ENCODE measurements around the gene TUBA3E.
"Not testable (repeated sequence)": the region's sequence is repeated elsewhere in the genome, so short reads cannot be mapped to it uniquely, and the experiment has no call there.

The TUBA3E gene

DNA sequence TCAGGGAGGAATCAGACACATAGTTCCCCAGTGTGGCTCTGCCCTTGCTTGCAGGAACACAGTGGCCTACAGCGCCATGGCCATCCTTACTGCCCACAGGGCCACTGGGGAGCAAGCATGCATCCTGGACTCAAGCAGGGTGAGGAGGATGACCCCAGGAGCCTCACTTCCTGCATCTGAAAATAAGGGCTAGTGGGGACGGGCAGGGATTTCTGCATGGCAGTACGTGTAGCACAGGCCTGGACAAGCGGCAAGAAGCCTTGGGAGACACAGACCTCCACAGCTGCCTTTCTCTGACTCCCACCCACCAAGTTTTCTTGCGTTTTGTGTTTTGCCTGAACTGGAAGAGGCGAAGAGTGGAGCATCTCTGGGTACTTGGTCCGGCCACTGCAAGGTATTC is 35.8 kb downstream of the TUBA3E start:
- DNase-seq (ENCODE audit: low spot score), result not testable (repeated sequence)

- DNase-seq (ENCODE audit: low spot score), result not testable (repeated sequence)
Observed at GRCh38 chr2:130160838-130161705, 37.2 kb downstream of the TUBA3E start.

GRCh38 chr2:130160131-130160530 is 38.1 kb downstream of the TUBA3E start:
- no peak for DNase-seq (ENCODE audit: low spot score)

DNA sequence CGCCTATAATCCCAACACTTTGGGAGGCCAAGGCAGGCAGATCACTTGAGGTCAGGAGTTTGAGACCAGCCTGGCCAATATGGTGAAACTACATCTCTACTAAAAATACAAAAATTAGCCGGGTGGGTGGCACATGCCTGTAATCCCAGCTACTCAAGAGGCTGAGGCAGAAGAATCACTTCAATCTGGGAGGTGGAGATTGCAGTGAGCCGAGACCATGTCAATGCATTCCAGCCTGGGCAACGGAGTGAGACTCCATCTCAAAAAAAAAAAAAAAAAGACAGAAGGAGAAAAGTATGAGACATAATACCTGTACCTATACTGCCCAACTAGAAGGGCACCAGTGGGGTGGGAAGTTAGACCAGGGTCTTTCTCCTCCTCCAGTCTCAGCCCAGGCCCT is 38.9 kb downstream of the TUBA3E start:
- DNase-seq (ENCODE audit: low spot score), result not testable (repeated sequence)

DNA sequence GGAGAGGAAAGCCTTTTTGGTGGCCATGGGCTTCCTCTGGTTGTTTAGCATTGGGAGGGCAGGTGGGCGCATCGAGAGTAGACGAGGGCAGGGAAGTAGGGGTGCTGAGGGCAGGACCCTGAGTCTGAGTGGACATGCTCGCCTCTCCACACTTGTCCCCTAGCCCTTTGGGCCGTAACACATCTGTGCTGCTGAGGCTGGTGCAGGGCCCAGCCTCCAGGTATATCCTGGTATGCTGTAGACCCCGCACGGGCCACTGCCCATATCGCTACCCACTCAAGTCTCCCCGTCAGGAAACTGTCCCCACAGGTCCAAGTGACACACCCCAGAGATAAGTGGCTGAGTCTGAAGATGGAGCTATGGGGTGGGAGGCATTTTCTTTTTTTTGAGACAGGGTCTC is 39.6 kb downstream of the TUBA3E start:
- no peak for DNase-seq (ENCODE audit: low spot score)

- not testable (repeated sequence) for DNase-seq (ENCODE audit: low spot score)
Observed at GRCh38 chr2:130157825-130158514, 40.3 kb downstream of the TUBA3E start.

DNA sequence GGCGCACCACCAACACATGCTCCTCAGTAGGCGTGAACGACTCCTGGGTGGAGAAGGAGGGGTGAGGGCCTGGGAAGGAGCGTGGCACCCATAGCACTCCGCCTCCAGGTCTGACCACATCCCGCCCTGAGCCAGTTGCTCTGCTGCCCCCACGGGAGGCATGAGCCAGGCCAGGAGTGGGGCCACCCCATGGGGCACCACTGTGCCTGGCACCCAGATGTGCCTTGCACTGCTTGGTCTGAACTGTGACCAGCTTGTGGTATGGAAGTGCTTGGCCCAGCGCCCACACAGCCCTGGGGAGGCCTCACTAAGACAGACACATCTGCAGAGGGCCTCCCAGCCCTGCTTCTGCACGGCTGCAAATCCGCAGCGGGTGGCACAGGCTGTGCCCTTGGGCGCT is 40.9 kb downstream of the TUBA3E start:
- not testable (repeated sequence) for DNase-seq (ENCODE audit: low spot score)

GRCh38 chr2:130156624-130157004 is 41.6 kb downstream of the TUBA3E start:
- no peak for DNase-seq (ENCODE audit: low spot score)

- peak; percentile 31 for DNase-seq (ENCODE audit: low spot score)
Observed at GRCh38 chr2:130155956-130156623, 42.1 kb downstream of the TUBA3E start.

GRCh38 chr2:130154773-130155765 is 43.2 kb downstream of the TUBA3E start:
- no peak for DNase-seq (ENCODE audit: low spot score)

DNA sequence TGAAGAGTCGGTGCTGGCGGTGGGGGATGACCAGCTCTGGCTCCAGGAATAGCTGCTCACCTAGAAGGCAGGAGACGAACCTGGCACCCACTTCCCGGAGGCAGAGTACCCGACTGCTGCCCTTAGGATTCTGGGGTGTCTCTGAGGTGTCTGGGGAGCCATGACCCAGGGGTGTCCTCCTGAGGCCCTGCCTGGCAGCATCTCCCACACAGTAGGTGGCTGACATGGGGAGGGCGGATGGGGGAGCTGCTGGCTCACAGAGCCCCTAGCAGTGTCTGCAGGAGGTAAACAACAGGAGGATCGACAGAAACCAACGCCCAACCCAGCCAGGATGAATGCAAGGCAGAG is 43.8 kb downstream of the TUBA3E start:
- DNase-seq (ENCODE audit: low spot score), result not testable (repeated sequence)

GRCh38 chr2:130153721-130154422 is 44.4 kb downstream of the TUBA3E start:
- DNase-seq (ENCODE audit: low spot score), result not testable (repeated sequence)

DNA sequence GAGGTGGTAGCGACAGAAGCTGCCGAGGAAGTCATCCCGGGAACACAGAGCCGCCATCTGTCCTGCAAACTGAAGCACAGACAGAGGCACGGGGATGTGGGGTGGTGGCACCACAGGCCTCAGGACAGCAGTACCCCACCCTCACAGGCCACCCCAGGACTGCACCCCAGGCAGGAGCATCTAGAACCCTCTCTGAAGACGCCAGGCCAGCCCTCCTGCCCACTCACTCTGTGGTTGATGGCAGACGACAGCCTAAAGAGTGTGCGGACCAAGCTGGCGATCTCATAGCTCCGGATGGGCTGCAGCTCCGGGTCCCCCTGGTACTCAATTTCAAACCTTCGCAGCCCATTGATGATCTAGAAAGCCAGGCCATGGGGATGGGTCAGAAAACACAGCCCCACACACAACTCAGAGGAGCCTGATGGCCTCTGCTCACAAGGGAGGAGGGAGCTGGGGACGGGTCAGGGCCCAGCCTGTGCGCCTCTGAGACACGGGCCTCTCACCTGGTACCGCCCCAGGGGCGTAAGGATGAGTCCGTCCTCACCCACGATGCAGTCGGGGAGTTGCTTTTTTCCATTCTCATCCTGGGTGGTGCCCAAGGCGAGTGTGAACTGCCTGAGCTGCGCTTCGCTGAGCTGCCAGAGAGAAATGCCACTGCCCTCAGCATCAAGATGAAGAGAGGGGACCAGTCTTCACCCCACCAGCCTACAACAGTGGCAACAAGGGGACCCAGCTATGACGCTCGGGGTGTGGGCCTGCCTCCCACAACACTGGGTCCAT is 45.2 kb downstream of the TUBA3E start:
- no peak for DNase-seq (ENCODE audit: low spot score)

GRCh38 chr2:130152136-130152815 is 46.0 kb downstream of the TUBA3E start:
- DNase-seq (ENCODE audit: low spot score), result not testable (repeated sequence)

DNA sequence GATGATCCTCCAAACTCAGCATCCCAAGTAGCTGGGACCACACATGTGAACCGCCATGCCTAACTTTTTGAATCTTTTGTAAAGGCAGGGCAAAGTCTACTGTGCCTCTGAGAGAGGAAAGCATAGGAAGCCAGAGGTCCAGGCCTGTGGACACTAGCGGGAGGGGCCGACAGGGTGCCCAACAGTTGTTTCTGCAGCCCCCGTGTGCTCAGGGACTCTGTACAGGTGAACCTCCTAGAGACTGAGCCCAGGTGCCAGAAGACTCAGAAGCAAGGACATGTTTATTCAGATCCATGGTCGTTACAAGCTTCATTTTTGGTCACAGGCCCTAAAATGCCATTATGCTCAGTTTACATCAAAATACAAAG is 47.1 kb downstream of the TUBA3E start:
- not testable (repeated sequence) for DNase-seq (ENCODE audit: low spot score)

GRCh38 chr2:130150181-130151144 is 47.8 kb downstream of the TUBA3E start:
- no peak for DNase-seq (ENCODE audit: low spot score)

DNA sequence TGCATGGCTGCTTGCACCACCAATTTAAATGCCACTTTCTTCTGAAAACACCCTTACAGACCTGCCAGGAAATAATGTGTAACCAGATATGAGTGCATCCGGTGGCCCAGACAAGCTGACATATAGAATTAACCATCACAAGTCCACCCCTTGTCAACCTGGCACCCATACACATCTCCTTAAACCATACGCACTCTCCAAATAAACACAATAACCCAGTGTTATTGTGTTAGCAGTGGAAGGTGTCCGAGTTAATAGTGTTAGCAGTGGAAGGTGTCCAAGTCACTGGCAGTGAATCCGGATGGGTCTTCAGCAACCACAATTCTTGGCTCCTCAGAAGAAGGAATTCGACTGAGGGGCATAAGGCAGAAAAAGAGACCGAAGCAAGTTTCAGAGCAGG is 49.7 kb downstream of the TUBA3E start:
- DNase-seq (ENCODE audit: low spot score), result not testable (repeated sequence)

- DNase-seq (ENCODE audit: low spot score), result peak; percentile 8
Observed at GRCh38 chr2:130145006-130145414, 53.2 kb downstream of the TUBA3E start, which contains the start of gene CCDC74B. CCDC74B (minus strand) TSS chr2:130145112; CDS start chr2:130144996, 116 bp downstream.
